Urothelium cell line (cell line): ENCODE measurements around the gene RTBDN.
"Not testable (repeated sequence)": the region's sequence is repeated elsewhere in the genome, so short reads cannot be mapped to it uniquely, and the experiment has no call there.

Source experiments
- DNase-seq: peaks from one replicate; pipeline ENCODE4 v3.0.0; 2011; ENCODE audit warnings: low spot score, mixed read lengths
- FAIRE-seq: peaks from 2 replicates; lab custom pipeline; 2011; peaks lifted over from hg19 to GRCh38; lab: Jason Lieb, UNC

Gene RTBDN

DNA sequence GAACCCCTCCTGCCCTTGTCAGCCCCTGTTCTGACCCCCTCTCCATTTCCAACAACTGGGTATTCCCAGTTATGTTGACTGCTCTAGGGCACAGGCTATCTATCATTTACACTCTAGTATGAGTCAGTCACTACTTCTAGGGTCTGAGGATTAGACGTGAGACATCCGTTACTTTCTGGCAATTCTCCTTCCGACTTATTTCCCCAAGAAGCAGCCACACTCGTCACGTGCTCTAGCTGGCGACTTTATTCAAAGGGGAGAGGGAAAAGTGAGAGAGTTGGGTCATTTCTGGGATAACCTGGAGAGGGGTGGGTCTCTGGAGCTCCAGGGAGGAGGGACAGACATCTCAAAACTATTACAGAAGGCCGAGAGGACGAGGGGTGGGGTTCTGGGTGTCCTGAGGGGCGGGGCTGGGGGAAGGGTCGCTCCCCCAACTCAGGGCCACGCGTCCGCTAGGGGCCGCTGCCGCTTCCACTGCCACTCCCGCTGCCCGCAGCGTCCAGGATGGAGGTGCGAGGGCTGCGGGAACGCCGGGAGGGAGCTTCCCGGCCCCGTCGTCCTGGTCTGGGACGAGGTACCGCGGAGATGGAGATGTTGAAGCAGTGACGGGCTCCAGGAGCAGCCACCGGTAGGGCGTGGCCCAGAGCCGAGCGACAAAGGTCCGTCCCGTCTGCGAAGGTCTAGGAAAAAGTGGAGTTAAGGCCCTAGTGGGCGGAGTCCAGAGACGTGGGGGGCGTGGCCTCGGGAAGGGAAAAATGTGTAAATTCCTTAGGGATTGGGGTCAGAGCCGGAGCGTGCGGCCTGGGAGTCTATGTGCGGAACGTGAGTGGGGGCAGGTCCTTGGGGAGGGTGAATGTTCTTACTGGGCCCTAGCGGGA is 8.9 kb downstream of the RTBDN start:
- DNase-seq (peak; percentile 69), FAIRE-seq (no peak)

DNA sequence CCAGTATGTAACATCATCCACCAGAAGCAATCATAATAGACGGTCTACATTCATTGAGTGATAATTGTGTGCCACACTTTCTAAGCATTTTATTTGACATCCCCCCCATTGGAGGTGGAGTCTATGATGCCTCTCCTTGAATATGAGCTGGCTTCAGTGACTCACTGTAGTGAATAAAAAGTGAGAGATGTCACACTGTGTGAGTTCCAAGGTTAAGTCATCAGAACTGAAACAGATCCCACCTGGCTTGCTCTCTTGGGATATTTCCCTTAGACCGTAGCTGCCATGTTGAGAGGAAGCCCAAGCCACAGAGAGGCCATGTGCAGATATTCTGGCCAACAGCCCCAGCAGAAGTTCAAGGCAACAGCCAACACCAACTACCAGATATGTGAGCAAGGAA is 12.6 kb downstream of the RTBDN start:
- no peak for FAIRE-seq

DNA sequence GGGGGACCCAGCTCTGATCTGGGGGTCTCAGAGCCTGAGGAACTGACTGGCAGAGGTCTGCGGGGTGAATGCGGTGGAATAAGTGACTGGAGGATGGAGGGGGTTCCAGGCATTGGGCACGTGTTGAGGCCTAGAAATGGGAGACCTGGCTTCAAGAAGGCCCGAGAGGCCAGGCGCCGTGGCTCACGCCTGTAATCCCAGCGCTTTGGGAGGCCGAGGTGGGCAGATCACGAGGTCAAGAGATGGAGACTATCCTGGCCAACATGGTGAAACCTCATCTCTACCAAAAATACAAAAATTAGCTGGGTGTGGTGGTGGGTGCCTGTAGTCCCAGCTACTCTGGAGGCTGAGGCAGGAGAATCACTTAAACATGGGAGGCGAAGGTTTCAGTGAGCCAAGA is 16.6 kb downstream of the RTBDN start:
- not testable (repeated sequence) for DNase-seq, FAIRE-seq

More for the DNA sequence above, 12.6 kb downstream of the RTBDN start:
- DNase-seq: no peak

- not testable (repeated sequence) for DNase-seq, FAIRE-seq
Measured at GRCh38 chr19:12817188-12817587, 17.2 kb downstream of the RTBDN start.

DNA sequence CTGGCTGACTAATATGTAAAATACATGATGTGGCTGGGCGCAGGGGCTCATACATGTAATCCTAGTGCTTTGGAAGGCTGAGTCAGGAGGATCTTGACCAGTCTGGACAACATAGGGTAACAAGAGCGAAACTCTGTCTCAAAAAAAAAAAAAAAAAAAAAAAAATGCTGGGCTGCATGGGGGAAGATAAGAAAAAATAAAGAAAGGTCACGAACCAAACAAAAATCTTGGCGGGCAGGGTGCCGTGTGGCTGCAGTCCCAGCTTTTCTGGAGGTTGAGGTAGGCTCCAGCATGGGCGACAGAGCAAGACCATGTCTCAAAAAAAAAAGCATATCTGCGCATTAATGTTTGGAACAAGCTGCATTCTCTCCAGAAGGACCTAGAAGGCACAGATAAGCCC is 19.3 kb downstream of the RTBDN start:
- FAIRE-seq (no peak), DNase-seq (no peak)

DNA sequence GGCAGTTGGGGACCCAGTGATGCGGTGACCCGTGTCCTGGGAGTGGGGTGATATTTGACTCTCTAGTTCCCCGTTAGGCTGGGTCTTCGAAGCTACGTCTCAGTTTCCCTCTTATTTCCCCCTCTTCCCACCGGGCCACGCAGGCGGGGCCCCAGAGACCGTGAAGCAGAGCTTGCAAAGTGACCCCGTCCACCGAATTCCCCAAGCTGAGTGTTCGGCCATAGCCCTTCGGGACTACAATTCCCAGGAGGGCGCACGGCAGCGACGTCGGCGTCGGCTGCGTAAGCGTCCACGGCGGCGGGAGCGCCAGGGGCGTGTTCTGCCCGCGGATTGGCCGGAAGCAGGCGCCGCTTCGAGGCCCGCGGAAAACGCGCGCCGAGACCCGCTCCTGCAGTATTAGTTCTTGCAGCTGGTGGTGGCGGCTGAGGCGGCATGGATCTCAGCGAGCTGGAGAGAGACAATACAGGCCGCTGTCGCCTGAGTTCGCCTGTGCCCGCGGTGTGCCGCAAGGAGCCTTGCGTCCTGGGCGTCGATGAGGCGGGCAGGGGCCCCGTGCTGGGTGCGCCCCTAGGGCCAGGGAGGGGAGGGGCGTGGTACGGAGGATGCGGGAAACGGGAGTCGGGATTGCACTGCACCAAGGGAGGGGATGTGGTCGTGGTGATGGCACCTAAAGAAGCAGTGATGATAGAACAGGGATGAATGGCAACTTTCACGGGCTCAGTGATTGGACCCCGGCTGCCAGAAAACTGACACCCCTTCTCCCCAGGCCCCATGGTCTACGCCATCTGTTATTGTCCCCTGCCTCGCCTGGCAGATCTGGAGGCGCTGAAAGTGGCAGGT is 27.9 kb downstream of the RTBDN start, which contains the start of gene RNASEH2A:
Gene RNASEH2A, plus strand, starts transcription at position 343 of the 840 bp plus-strand sequence. Its CDS starts 90 bp downstream, at position 433.
- peak; percentile 93 for DNase-seq
- no peak for FAIRE-seq

DNA sequence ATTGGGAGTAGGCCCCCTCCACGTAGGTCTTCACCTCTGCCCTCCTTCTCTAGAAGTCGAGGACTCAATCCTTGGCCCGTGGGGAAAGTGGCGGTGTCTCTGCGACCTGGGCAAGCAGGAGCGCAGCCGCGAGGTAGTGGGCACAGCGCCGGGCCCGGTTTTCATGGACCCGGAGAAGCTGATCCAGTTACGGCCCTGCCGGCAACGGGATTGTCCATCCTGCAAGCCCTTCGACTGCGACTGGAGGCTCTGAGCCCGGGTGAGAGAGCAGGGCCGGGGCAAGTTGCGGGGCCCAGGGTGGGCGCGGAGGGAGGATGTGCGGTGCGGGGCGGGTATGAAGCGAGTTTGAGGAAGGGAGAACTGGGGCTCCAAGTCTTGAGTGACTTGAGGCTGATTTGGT is 30.3 kb downstream of the RTBDN start:
- no peak for FAIRE-seq
- no peak for DNase-seq

DNA sequence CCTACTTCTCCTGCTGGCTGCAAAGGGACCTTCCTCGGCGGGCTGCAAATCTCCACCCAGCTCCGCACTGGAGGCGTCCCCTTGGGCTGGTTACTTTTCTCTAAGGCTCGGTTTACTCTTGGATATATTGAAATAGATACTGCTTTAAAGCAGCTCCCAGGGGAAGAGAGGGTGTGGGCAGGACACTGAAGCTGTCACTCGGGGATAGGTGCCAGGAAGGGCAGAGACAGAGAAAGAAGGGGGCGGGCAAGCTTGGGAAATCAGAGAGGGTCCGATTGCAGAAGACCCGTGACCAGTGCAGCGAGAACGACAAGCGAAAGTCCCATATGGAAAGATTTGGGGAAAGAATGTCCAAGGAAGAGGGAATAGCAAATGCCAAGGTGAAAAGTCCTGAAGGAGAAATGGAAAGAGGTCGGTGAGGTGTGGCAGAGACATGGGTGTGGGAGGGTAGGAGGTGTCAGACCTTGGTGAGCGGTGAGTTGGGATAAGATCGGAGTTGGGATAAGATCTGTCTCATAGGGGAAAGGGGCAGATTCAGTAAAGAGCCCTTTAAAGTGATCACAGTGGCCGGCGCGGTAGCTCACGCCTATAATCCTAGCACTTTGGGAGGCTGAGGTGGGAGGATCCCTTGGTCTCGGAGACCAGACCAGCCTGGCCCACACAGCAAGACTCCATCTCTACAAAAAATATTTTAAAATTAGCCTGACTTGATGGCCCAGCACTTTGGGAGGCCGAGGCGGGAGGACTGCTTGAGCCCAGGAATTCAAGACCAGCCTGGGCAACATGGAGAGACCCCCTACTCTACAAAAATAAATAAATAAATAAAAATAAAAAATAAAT is 31.9 kb downstream of the RTBDN start:
- no peak for DNase-seq
- no peak for FAIRE-seq

- DNase-seq: peak; percentile 72
Measured at GRCh38 chr19:12801466-12802266, 32.7 kb downstream of the RTBDN start, which contains the start of the genes PRDX2 and THSD8. Gene PRDX2, minus strand, starts transcription at chr19:12801800. Its CDS starts 539 bp downstream, at chr19:12801261. Gene THSD8, plus strand, starts transcription at chr19:12802069. Its CDS starts 3 bp downstream, at chr19:12802072.

DNA sequence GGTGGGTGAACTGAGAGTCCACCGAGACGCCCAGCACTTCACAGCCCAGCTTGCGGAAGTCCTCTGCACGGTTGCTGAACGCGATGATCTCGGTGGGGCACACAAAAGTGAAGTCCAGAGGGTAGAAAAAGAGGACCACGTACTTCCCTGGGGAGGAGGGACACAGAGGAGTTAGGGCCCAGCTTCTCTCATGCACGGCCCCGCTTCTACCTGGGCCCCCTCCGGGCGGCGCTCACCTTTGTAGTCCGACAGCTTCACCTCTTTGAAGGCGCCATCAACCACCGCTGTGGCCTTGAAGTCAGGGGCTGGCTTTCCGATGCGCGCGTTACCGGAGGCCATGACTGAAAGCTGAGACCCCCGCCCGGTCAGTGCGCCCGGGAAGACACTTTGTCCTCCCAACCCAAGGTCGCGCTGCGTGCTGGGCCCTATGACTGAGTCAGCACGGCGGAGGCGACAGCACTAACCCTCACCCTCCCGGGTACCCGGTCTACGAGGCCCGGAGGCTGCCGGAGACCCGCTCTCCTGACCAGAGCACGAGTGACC is 33.4 kb downstream of the RTBDN start:
- no peak for FAIRE-seq
- no peak for DNase-seq

More at GRCh38 chr19:12801466-12802266, 32.7 kb downstream of the RTBDN start, which contains the start of the genes PRDX2 and THSD8:
- FAIRE-seq: no peak

DNA sequence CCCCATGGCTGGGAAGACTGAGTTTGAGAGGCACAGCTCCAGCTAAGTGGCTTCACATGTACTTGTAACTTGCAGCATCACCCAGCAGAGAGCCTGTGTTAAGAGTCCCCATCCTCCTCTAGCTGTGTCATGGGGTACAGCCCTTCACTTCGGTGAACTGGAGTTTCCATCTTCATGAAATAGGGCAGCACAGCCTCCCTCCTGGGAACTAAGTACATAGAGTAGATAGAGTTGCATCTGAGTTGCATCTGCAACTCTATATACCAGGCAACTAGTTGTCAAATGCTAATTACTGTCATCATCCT is 34.0 kb downstream of the RTBDN start:
- DNase-seq: no peak
- no peak for FAIRE-seq

- FAIRE-seq (no peak), DNase-seq (no peak)
Measured at GRCh38 chr19:12799742-12800465, 34.5 kb downstream of the RTBDN start.

DNA sequence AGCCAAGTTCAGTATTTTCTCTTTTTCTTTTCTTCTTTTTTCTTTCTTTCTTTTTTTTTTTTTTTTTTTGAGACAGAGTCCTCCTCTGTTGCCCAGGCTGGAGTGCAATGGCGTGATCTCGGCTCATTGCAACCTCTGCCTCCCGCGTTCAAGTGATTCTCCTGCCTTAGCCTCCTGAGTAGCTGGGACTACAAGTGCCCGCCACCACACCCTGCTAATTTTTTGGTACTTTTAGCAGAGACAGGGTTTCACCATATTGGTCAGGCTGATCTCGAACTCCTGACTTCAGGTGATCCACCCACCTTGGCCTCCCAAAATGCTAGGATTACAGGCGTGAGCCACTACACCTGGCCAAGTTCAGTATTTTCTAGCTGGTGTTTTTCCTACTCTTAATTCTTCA is 36.8 kb downstream of the RTBDN start:
- not testable (repeated sequence) for DNase-seq, FAIRE-seq

DNA sequence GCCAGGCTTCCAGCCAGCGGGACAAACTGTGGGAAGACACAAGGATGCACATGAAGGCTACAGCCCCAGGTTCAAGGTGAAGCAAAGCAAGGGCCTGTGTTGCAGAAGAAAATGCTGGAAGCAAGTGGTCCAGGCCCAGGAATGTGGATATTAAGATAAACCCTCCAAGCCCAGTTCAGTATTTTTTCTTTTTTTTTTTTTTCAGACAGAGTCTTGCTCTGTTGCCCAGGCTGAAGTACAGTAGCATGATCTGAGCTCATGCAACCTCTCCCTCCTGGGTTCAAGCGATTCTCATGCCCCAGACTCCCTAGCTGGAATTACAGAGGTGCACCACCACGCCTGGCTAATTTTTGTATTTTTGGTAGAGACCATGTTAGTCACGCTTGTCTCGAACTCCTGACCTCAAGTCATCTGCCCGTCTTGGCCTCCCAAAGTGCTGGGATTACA is 37.2 kb downstream of the RTBDN start:
- DNase-seq: no peak
- no peak for FAIRE-seq

- DNase-seq (no peak), FAIRE-seq (no peak)
Measured at GRCh38 chr19:12796146-12797071, 38.0 kb downstream of the RTBDN start.

DNA sequence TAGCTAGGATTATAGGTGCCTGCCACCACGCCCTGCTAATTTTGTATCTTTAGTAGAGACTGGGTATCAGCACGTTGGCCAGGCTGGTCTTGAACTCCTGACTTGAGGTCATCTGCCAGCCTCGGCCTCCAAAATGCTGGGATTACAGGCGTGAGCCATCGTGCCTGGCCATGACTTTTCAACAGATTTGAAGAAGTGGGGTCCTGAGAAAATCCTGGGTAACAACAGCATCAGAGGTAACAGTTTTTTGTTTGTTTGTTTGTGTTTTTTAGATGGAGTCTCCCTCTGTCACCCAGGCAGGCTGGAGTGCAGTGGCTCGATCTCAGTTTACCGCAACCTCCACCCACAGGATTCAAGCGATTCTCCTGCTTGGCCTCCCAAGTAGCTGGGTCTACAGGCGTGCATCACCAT is 39.4 kb downstream of the RTBDN start:
- FAIRE-seq (no peak), DNase-seq (no peak)

- FAIRE-seq (no peak), DNase-seq (no peak)
Measured at GRCh38 chr19:12794196-12794941, 40.0 kb downstream of the RTBDN start.
